WTC11 (cell line): Measurements from ENCODE around the gene LASP1. TPM values are rescaled to one million over a fixed set of nuclear protein-coding genes. Genes with fewer than 3 reads are reported as not detected.

Experiments
- ATAC-seq: fragments of 200-7000 bp; cut with Tn5 transposase; 2 replicates; pipeline ENCODE4 v1.10.0; 2021; ENCODE audit warnings: mild to moderate bottlenecking, moderate library complexity
- CTCF ChIA-PET: fragments of 300-600 bp; sonication (Branson Sonifier 250); formaldehyde crosslinking; loops from one replicate; lab custom pipeline; 2021; ENCODE audit warnings: antibody characterized with exemption; lab: Charles Lee
- POLR2A ChIA-PET: fragments of 350-600 bp; sonication (Branson Sonifier 250); formaldehyde crosslinking; loops from one replicate; lab custom pipeline; 2021; ENCODE audit warnings: antibody characterized with exemption; lab: Charles Lee
- DNase-seq: peaks from one replicate; pipeline ENCODE4 v3.0.0; 2021; ENCODE audit warnings: low spot score
- H3K27ac Mint-ChIP-seq: 2 replicates; pipeline ENCODE4 v1.8.0; 2021; ENCODE audit warnings: mixed read lengths
- H3K27me3 Mint-ChIP-seq: 2 replicates; pipeline ENCODE4 v1.8.0; 2021; ENCODE audit warnings: low read depth, mild to moderate bottlenecking, moderate library complexity, mixed read lengths
- H3K36me3 Mint-ChIP-seq: 2 replicates; pipeline ENCODE4 v1.8.0; 2021; ENCODE audit warnings: mixed read lengths
- H3K4me1 Mint-ChIP-seq: 2 replicates; pipeline ENCODE4 v1.8.0; 2022; ENCODE audit warnings: mixed read lengths
- H3K4me3 Mint-ChIP-seq: 2 replicates; pipeline ENCODE4 v1.8.0; 2021; ENCODE audit warnings: mild to moderate bottlenecking, moderate library complexity, mixed read lengths
- H3K9me3 Mint-ChIP-seq: 2 replicates; pipeline ENCODE4 v1.8.0; 2021; ENCODE audit warnings: mixed read lengths
- AFF4 ChIP-seq: sonication (generic); formaldehyde crosslinking; IDR thresholded peaks from 2 replicates; pipeline ENCODE4 v1.8.1; 2023; ENCODE audit warnings: mild to moderate bottlenecking, missing genetic modification reagents, borderline replicate concordance
- ATF3 ChIP-seq: sonication (generic); formaldehyde crosslinking; conservative IDR thresholded peaks from 2 replicates; pipeline ENCODE4 v1.8.1; 2022; ENCODE audit warnings: mild to moderate bottlenecking, missing genetic modification reagents
- CDX4 ChIP-seq: fragments of 250-450 bp; sonication (Bioruptor Pico); IDR thresholded peaks from 2 replicates; pipeline ENCODE4 v1.9.0; 2021; ENCODE audit warnings: moderate library complexity, mild to moderate bottlenecking, inconsistent platforms, borderline replicate concordance
- FOXJ3 ChIP-seq: sonication (generic); formaldehyde crosslinking; IDR thresholded peaks from 2 replicates; pipeline ENCODE4 v1.9.0; 2021; ENCODE audit warnings: missing genetic modification reagents, mild to moderate bottlenecking, borderline replicate concordance
- GABPB1 ChIP-seq: sonication (generic); formaldehyde crosslinking; IDR thresholded peaks from 2 replicates; pipeline ENCODE4 v1.8.1; 2023; ENCODE audit warnings: mild to moderate bottlenecking, missing genetic modification reagents
- GRHL2 ChIP-seq: fragments of 250-450 bp; sonication (Bioruptor Pico); IDR thresholded peaks from 2 replicates; pipeline ENCODE4 v1.8.0; 2022; ENCODE audit warnings: mild to moderate bottlenecking, moderate library complexity; ENCODE audit not compliant: insufficient replicate concordance, severe bottlenecking
- GTF2I ChIP-seq: fragments of 250-450 bp; sonication (Bioruptor Pico); conservative IDR thresholded peaks from 2 replicates; pipeline ENCODE4 v1.4.0; 2021; ENCODE audit warnings: mild to moderate bottlenecking
- JUN ChIP-seq: sonication (generic); formaldehyde crosslinking; IDR thresholded peaks from 2 replicates; pipeline ENCODE4 v1.8.0; 2023; ENCODE audit warnings: mild to moderate bottlenecking, missing genetic modification reagents
- MXD4 ChIP-seq: fragments of 250-450 bp; sonication (Bioruptor Pico); IDR thresholded peaks from 2 replicates; pipeline ENCODE4 v1.8.0; 2021; ENCODE audit warnings: mild to moderate bottlenecking, moderate library complexity, borderline replicate concordance
- NFE2L1 ChIP-seq: sonication (generic); formaldehyde crosslinking; IDR thresholded peaks from 2 replicates; pipeline ENCODE4 v1.8.1; 2023; ENCODE audit warnings: missing genetic modification reagents
- NFYB ChIP-seq: sonication (generic); formaldehyde crosslinking; conservative IDR thresholded peaks from 2 replicates; pipeline ENCODE4 v1.8.0; 2022; ENCODE audit warnings: low read depth, missing genetic modification reagents
- NR2C2 ChIP-seq: sonication (generic); formaldehyde crosslinking; IDR thresholded peaks from 2 replicates; pipeline ENCODE4 v1.8.0; 2022; ENCODE audit warnings: mild to moderate bottlenecking, missing genetic modification reagents
- RELA ChIP-seq: sonication (generic); formaldehyde crosslinking; IDR thresholded peaks from 2 replicates; pipeline ENCODE4 v1.8.1; 2022; ENCODE audit warnings: missing genetic modification reagents, mild to moderate bottlenecking, borderline replicate concordance
- TP53 ChIP-seq: sonication (generic); formaldehyde crosslinking; IDR thresholded peaks from 2 replicates; pipeline ENCODE4 v1.8.1; 2023; ENCODE audit warnings: mild to moderate bottlenecking, missing genetic modification reagents
- ZNF263 ChIP-seq: sonication (generic); formaldehyde crosslinking; IDR thresholded peaks from 2 replicates; pipeline ENCODE4 v1.8.1; 2022; ENCODE audit warnings: low read depth, mild to moderate bottlenecking, moderate library complexity, missing genetic modification reagents
- ZNF396 ChIP-seq: fragments of 250-450 bp; sonication (Bioruptor Pico); IDR thresholded peaks from 2 replicates; pipeline ENCODE4 v1.8.0; 2021; ENCODE audit warnings: mild to moderate bottlenecking, moderate library complexity, borderline replicate concordance
- total RNA-seq: library from RNA; stranded (reverse); gene quantifications from 3 replicates; pipeline ENCODE4 v1.2.3, GENCODE V29; 2021
- TF ChIP-seq, protein P1 (sequence below): fragments of 200-600 bp; IDR thresholded peaks from 2 replicates; pipeline ENCODE4 v1.8.0; 2022; ENCODE audit warnings: antibody characterized with exemption
- TF ChIP-seq, protein P2 (sequence below): sonication (generic); formaldehyde crosslinking; IDR thresholded peaks from 2 replicates; pipeline ENCODE4 v1.8.1; 2022; ENCODE audit warnings: mild to moderate bottlenecking, missing genetic modification reagents, moderate library complexity, borderline replicate concordance
- TF ChIP-seq, protein P3 (sequence below): fragments of 250-450 bp; sonication (Bioruptor Pico); IDR thresholded peaks from 2 replicates; pipeline ENCODE4 v2.1.2; 2022; ENCODE audit warnings: mild to moderate bottlenecking, moderate library complexity
- TF ChIP-seq, protein P4 (sequence below): sonication (generic); formaldehyde crosslinking; IDR thresholded peaks from 2 replicates; pipeline ENCODE4 v1.8.0; 2022; ENCODE audit warnings: mild to moderate bottlenecking, missing genetic modification reagents

LASP1 gene
- total RNA-seq, 1 experiment from 2014 or later = 139 TPM

DNA sequence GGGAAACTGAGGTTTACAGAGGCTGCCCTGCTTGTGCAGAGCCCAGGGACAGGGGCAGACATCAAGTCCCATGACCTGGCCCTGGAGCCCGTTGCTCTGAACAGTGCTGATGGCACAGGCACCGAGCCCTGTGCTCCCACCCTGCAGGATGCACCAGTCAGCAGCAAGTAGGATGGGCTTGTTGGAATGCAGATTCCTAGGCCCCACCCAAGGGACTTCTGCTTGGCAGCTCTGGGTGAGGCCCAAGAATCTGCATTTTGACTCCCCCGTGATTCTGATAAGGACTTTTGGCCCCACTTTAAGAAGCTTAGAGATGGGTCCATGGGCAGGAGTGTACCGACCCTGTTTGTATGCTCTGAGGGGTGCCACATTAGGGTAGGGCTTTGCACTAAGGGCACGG lies 23.3 kb downstream of the LASP1 start:
- Mint-ChIP-seq H3K9me3 (no peaks in the 10 kb centered on the region), H3K36me3 (peaks cover 15% of the 10 kb centered on the region; the same call in 1 of the 2 replicates), H3K4me3 (no peak overlapping the region), H3K27me3 (no peaks in the 10 kb centered on the region), H3K27ac (no peak overlapping the region), H3K4me1 (peaks cover 28% of the 10 kb centered on the region)
- TF ChIP-seq NFE2L1 (no peak), NFYB (CRISPR knock-in tag) (no peak), CDX4 (no peak), GTF2I (CRISPR knock-in tag) (no peak), GRHL2 (CRISPR knock-in tag) (no peak), GABPB1 (CRISPR knock-in tag) (no peak), NR2C2 (no peak), FOXJ3 (no peak), ATF3 (CRISPR knock-in tag) (no peak), AFF4 (CRISPR knock-in tag) (no peak), RELA (CRISPR knock-in tag) (no peak)
- TF ChIP-seq, protein P1, sequence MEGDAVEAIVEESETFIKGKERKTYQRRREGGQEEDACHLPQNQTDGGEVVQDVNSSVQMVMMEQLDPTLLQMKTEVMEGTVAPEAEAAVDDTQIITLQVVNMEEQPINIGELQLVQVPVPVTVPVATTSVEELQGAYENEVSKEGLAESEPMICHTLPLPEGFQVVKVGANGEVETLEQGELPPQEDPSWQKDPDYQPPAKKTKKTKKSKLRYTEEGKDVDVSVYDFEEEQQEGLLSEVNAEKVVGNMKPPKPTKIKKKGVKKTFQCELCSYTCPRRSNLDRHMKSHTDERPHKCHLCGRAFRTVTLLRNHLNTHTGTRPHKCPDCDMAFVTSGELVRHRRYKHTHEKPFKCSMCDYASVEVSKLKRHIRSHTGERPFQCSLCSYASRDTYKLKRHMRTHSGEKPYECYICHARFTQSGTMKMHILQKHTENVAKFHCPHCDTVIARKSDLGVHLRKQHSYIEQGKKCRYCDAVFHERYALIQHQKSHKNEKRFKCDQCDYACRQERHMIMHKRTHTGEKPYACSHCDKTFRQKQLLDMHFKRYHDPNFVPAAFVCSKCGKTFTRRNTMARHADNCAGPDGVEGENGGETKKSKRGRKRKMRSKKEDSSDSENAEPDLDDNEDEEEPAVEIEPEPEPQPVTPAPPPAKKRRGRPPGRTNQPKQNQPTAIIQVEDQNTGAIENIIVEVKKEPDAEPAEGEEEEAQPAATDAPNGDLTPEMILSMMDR = no peak
- TF ChIP-seq, protein P2, sequence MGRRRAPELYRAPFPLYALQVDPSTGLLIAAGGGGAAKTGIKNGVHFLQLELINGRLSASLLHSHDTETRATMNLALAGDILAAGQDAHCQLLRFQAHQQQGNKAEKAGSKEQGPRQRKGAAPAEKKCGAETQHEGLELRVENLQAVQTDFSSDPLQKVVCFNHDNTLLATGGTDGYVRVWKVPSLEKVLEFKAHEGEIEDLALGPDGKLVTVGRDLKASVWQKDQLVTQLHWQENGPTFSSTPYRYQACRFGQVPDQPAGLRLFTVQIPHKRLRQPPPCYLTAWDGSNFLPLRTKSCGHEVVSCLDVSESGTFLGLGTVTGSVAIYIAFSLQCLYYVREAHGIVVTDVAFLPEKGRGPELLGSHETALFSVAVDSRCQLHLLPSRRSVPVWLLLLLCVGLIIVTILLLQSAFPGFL = no peak
- TF ChIP-seq, protein P3, sequence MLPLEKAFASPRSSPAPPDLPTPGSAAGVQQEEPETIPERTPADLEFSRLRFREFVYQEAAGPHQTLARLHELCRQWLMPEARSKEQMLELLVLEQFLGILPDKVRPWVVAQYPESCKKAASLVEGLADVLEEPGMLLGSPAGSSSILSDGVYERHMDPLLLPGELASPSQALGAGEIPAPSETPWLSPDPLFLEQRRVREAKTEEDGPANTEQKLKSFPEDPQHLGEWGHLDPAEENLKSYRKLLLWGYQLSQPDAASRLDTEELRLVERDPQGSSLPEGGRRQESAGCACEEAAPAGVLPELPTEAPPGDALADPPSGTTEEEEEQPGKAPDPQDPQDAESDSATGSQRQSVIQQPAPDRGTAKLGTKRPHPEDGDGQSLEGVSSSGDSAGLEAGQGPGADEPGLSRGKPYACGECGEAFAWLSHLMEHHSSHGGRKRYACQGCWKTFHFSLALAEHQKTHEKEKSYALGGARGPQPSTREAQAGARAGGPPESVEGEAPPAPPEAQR (CRISPR knock-in tag) = no peak
- DNase-seq (no peak), ATAC-seq (no peak)
- ChIA-PET POLR2A (no interaction called here), CTCF (interaction anchor here (0.7 to 1.8 kb wide), 6 partner anchors 8 to 272 kb away, joined by 3 to 7 read pairs (median 4); no protein-coding TSS in a partner anchor)

DNA sequence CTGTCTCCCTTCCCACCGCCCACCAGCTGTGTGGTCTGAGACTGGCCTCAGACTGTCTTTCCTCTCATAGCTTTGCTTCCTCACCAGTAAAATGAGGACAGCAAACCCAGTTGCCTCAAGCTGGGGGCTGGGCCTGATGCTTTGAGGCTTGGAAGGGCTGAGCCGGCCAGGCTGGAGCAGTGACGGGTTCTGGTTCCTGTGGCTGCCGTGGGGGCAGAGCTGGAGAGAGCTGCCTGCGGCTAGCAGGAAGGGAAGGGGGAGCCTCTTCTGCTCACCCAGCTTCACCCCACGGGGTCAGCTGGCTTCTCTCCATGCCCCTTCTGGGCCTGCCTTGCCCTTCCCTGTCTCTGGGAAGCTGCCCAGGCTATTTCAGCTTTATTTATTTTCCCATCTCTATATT lies 23.7 kb downstream of the LASP1 start:
- Mint-ChIP-seq H3K36me3 (peaks cover 20% of the 10 kb centered on the region), H3K4me3 (no peak overlapping the region), H3K27ac (peak overlapping the region; percentile 86), H3K4me1 (peaks cover 33% of the 10 kb centered on the region), H3K27me3 (no peaks in the 10 kb centered on the region), H3K9me3 (no peaks in the 10 kb centered on the region)
- TF ChIP-seq ATF3 (CRISPR knock-in tag) = no peak
- no peak for TF ChIP-seq MXD4 (CRISPR knock-in tag)
- TF ChIP-seq, protein P4, sequence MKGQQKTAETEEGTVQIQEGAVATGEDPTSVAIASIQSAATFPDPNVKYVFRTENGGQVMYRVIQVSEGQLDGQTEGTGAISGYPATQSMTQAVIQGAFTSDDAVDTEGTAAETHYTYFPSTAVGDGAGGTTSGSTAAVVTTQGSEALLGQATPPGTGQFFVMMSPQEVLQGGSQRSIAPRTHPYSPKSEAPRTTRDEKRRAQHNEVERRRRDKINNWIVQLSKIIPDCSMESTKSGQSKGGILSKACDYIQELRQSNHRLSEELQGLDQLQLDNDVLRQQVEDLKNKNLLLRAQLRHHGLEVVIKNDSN (CRISPR knock-in tag) = no peak
- TF ChIP-seq ZNF263 (CRISPR knock-in tag) = no peak
- TF ChIP-seq JUN (CRISPR knock-in tag) = no peak
- no peak for TF ChIP-seq TP53 (CRISPR knock-in tag)
- no peak for TF ChIP-seq ZNF396 (CRISPR knock-in tag)
- no peak for TF ChIP-seq NFE2L1
- ATAC-seq (peak; percentile 63), DNase-seq (no peak)
- POLR2A ChIA-PET = no interaction called here
- CTCF ChIA-PET = interaction anchor here (0.7 to 1.8 kb wide), 6 partner anchors 9 to 271 kb away, joined by 3 to 7 read pairs (median 4); no protein-coding TSS in a partner anchor
